GM13976 (cell line): ENCODE measurements around the gene SERGEF.
"Not testable (repeated sequence)": the region's sequence is repeated elsewhere in the genome, so short reads cannot be mapped to it uniquely, and the experiment has no call there.

Experiments
- DNase-seq: peaks from one replicate; pipeline ENCODE4 v3.0.0; 2012; ENCODE audit warnings: low spot score
- CTCF ChIP-seq: IDR thresholded peaks from 2 replicates; pipeline ENCODE4 v1.5.1; 2012; ENCODE audit warnings: borderline replicate concordance, mild to moderate bottlenecking; ENCODE audit not compliant: insufficient read depth; ENCODE audit errors: extremely low read depth, missing control alignments, control extremely low read depth
- in situ Hi-C: fragments of 300-500 bp; cut with MboI; formaldehyde crosslinking; loops from one replicate; pipeline ENCODE4 v1.12.0; 2022; ENCODE audit warnings: low sequenced_read_pairs, mixed read lengths, inconsistent platforms; ENCODE audit not compliant: unreplicated experiment

Gene SERGEF

GRCh38 chr11:18001191-18001590 is 11.7 kb downstream of the SERGEF start:
- DNase-seq = no peak
- in situ Hi-C loops = no loop called here

GRCh38 chr11:18000760-18001159 is 12.1 kb downstream of the SERGEF start:
- in situ Hi-C loops = no loop called here
- TF ChIP-seq CTCF = no peak
- DNase-seq = no peak

More at GRCh38 chr11:18001191-18001590, 11.7 kb downstream of the SERGEF start:
- TF ChIP-seq CTCF = no peak

- in situ Hi-C loops = not testable (repeated sequence)
Observed at GRCh38 chr11:18000128-18000527, 12.7 kb downstream of the SERGEF start.

GRCh38 chr11:17992916-17993315 is 19.9 kb downstream of the SERGEF start:
- DNase-seq = no peak
- in situ Hi-C loops = no loop called here
- no peak for TF ChIP-seq CTCF

More at GRCh38 chr11:18000128-18000527, 12.7 kb downstream of the SERGEF start:
- DNase-seq = not testable (repeated sequence)

GRCh38 chr11:17991783-17992433 is 20.9 kb downstream of the SERGEF start:
- in situ Hi-C loops = no loop called here
- TF ChIP-seq CTCF = peak; percentile 58
- peak; percentile 68 for DNase-seq

- in situ Hi-C loops = loop anchor here (10.0 kb wide), 1 partner anchor 395 kb away; no protein-coding TSS in a partner anchor
- no peak for DNase-seq
- TF ChIP-seq CTCF = no peak
Observed at GRCh38 chr11:17989306-17989705, 23.5 kb downstream of the SERGEF start.

GRCh38 chr11:17988465-17988864 is 24.4 kb downstream of the SERGEF start:
- TF ChIP-seq CTCF = no peak
- no peak for DNase-seq
- in situ Hi-C loops = loop anchor here (10.0 kb wide), 1 partner anchor 394 kb away; no protein-coding TSS in a partner anchor
